Keratinocyte (primary cell): ENCODE results near the gene BCL6B. TPM values are rescaled to one million over a fixed set of nuclear protein-coding genes. Genes with fewer than 3 reads are reported as not detected.
A peak's percentile ranks its signal among the peaks of the same experiment; 100 is the strongest.
"Not testable (repeated sequence)": the region's sequence is repeated elsewhere in the genome, so short reads cannot be mapped to it uniquely, and the experiment has no call there.

Source experiments
- DNase-seq: peaks from one replicate; pipeline ENCODE4 v3.0.0-alpha.2; 2011; ENCODE audit warnings: low read depth, missing footprints, low spot score
- FAIRE-seq: peaks from 2 replicates; lab custom pipeline; 2011; peaks lifted over from hg19 to GRCh38; lab: Jason Lieb, UNC
- H2AFZ ChIP-seq: 2 replicates; pipeline ENCODE4 v1.6.0; 2012; ENCODE audit warnings: low read length, control low read depth, inconsistent platforms; ENCODE audit not compliant: control insufficient read depth
- H3K27ac ChIP-seq: 2 replicates; pipeline ENCODE4 v1.5.1; 2011; ENCODE audit warnings: low read length; ENCODE audit not compliant: control insufficient read depth, insufficient read depth
- H3K27me3 ChIP-seq: 3 replicates; pipeline ENCODE4 v1.6.0; 2011; ENCODE audit warnings: low read length; ENCODE audit not compliant: control insufficient read depth, insufficient read depth; ENCODE audit errors: extremely low read depth
- H3K36me3 ChIP-seq, 2 experiments: 2 replicates in 1 of 2; 3 replicates in 1 of 2; pipeline ENCODE4 v1.5.1; 2011; ENCODE audit warnings: low read length in 2 of 2, mild to moderate bottlenecking in 1 of 2; ENCODE audit not compliant: control insufficient read depth in 2 of 2, insufficient read depth in 2 of 2; ENCODE audit errors: extremely low read depth in 1 of 2
- H3K4me1 ChIP-seq: 3 replicates; pipeline ENCODE4 v1.5.1; 2011; ENCODE audit warnings: low read length; ENCODE audit not compliant: control insufficient read depth, insufficient read depth; ENCODE audit errors: extremely low read depth
- H3K4me2 ChIP-seq: 3 replicates; pipeline ENCODE4 v1.6.0; 2011; ENCODE audit warnings: low read depth, low read length; ENCODE audit not compliant: control insufficient read depth, insufficient read depth; ENCODE audit errors: extremely low read depth
- H3K4me3 ChIP-seq, 3 experiments: fragments of 200-600 bp in 1 of 3; sonication (generic) in 1 of 3; 2 replicates in 2 of 3; 3 replicates in 1 of 3; pipeline ENCODE4 v1.5.1; 2011 to 2016; ENCODE audit warnings: low read length in 3 of 3, mild to moderate bottlenecking in 3 of 3, control low read depth in 2 of 3, inconsistent platforms in 1 of 3, low read depth in 1 of 3, mixed read lengths in 1 of 3, mixed run types in 1 of 3, moderate library complexity in 1 of 3; ENCODE audit not compliant: control insufficient read depth in 2 of 3, insufficient read depth in 2 of 3; ENCODE audit errors: extremely low read depth in 1 of 3
- H3K79me2 ChIP-seq: 2 replicates; pipeline ENCODE4 v1.6.0; 2012; ENCODE audit warnings: low read length; ENCODE audit not compliant: control insufficient read depth, insufficient read depth
- H3K9ac ChIP-seq: 3 replicates; pipeline ENCODE4 v1.6.0; 2011; ENCODE audit warnings: low read length; ENCODE audit not compliant: control insufficient read depth, insufficient read depth; ENCODE audit errors: extremely low read depth
- H3K9me1 ChIP-seq: 3 replicates; pipeline ENCODE4 v1.6.0; 2011; ENCODE audit warnings: low read length; ENCODE audit not compliant: control insufficient read depth, insufficient read depth; ENCODE audit errors: extremely low read depth
- H3K9me3 ChIP-seq: 2 replicates; pipeline ENCODE4 v1.5.1; 2012; ENCODE audit warnings: low read depth, low read length; ENCODE audit not compliant: control insufficient read depth
- H4K20me1 ChIP-seq: 3 replicates; pipeline ENCODE4 v1.6.0; 2011; ENCODE audit warnings: low read length; ENCODE audit not compliant: control insufficient read depth, insufficient read depth; ENCODE audit errors: extremely low read depth
- EZH2 ChIP-seq: IDR thresholded peaks from one replicate; pipeline ENCODE4 v1.6.1; 2012; ENCODE audit warnings: inconsistent platforms, mild to moderate bottlenecking, low read length, moderate library complexity
- dilution Hi-C: fragments of 300-500 bp; cut with MboI; formaldehyde crosslinking; loops from one replicate; pipeline ENCODE4 v1.7.0; 2020; ENCODE audit warnings: low sequenced_read_pairs; ENCODE audit not compliant: extremely low pct_ligation_motif_present
- polyA plus RNA-seq, 5 experiments: library from polyadenylated mRNA; depleted of rRNA in 3 of 5; stranded (reverse) in 3 of 5; stranded (forward) in 1 of 5; unstranded in 1 of 5; fragments of >200 nt; gene quantifications; 1 replicate in 1 of 5; 2 replicates in 3 of 5; 3 replicates in 1 of 5; pipeline versions ENCODE4 v1.2.1 to v1.2.3, GENCODE V29; 2011 to 2012; ENCODE audit warnings: missing spikeins in 2 of 5, low read depth in 1 of 5, low replicate concordance in 1 of 5
- TF ChIP-seq, protein P1 (sequence below), 3 experiments: IDR thresholded peaks in 1 of 3; conservative IDR thresholded peaks in 1 of 3; optimal IDR thresholded peaks in 1 of 3; 2 replicates in 2 of 3; 3 replicates in 1 of 3; pipeline versions ENCODE3 to v1.5.1; 2011; ENCODE audit warnings: low read length in 3 of 3, mild to moderate bottlenecking in 3 of 3, moderate library complexity in 2 of 3, control low read depth in 1 of 3, inconsistent platforms in 1 of 3; ENCODE audit not compliant: insufficient read depth in 2 of 3; ENCODE audit errors: extremely low read depth in 1 of 3

The BCL6B gene
- polyA plus RNA-seq, 1 donor (not counting 4 experiments of a cell fraction or from before 2014, with no cell fraction given) = not detected

DNA sequence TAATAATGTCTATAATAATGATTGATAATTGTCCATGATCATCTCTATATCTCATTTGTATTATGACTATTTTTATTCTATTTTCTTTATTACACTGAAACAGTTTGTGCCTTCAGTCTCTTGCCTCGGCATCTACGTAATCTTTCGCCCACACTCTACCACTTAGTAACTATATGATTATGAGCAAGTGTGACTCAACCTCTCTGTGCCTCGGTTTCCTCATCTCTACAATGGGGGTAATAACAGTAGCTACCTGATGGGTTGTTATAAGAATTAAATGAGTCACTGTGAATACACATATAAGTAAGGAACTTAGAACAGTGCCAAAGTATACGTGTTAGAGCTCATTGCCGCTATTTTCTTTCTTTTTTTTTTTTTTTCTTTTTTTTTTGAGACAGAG, 24.7 kb downstream of the BCL6B start:
- Histone ChIP-seq H3K9ac (peak overlapping the region; percentile 62), H3K4me1 (peaks cover 29% of the 10 kb centered on the region), H3K4me3 (no peak overlapping the region), H3K36me3 (no peaks in the 10 kb centered on the region), H3K9me3 (no peaks in the 10 kb centered on the region), H3K27ac (no peak overlapping the region), H3K27me3 (peaks cover 15% of the 10 kb centered on the region), H3K4me2 (peak overlapping the region; percentile 99), H3K79me2 (no peaks in the 10 kb centered on the region), H2AFZ (no peak overlapping the region), H4K20me1 (no peaks in the 10 kb centered on the region), H3K9me1 (no peaks in the 10 kb centered on the region)
- dilution Hi-C loops = no loop called here
- FAIRE-seq = no peak
- no peak for DNase-seq
- TF ChIP-seq, protein P1, sequence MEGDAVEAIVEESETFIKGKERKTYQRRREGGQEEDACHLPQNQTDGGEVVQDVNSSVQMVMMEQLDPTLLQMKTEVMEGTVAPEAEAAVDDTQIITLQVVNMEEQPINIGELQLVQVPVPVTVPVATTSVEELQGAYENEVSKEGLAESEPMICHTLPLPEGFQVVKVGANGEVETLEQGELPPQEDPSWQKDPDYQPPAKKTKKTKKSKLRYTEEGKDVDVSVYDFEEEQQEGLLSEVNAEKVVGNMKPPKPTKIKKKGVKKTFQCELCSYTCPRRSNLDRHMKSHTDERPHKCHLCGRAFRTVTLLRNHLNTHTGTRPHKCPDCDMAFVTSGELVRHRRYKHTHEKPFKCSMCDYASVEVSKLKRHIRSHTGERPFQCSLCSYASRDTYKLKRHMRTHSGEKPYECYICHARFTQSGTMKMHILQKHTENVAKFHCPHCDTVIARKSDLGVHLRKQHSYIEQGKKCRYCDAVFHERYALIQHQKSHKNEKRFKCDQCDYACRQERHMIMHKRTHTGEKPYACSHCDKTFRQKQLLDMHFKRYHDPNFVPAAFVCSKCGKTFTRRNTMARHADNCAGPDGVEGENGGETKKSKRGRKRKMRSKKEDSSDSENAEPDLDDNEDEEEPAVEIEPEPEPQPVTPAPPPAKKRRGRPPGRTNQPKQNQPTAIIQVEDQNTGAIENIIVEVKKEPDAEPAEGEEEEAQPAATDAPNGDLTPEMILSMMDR (optimal IDR thresholded peaks at IDR 0.05 in 1 of 3, IDR thresholded peaks at IDR 0.05 in 1 of 3, conservative IDR thresholded peaks at IDR 0.05 in 1 of 3; ENCODE audit: extremely low read depth in 1 of 3, insufficient read depth in 2 of 3, low read length in 3 of 3) = no peak
- TF ChIP-seq EZH2 = no peak

- dilution Hi-C loops = no loop called here
- Histone ChIP-seq H3K36me3 (no peaks in the 10 kb centered on the region), H3K9ac (no peak overlapping the region), H3K27me3 (peaks cover 1% of the 10 kb centered on the region), H3K9me1 (no peaks in the 10 kb centered on the region), H3K9me3 (no peaks in the 10 kb centered on the region), H3K4me2 (no peak overlapping the region), H2AFZ (no peak overlapping the region), H3K4me3 (no peak overlapping the region), H4K20me1 (no peaks in the 10 kb centered on the region), H3K27ac (no peak overlapping the region), H3K4me1 (peaks cover 21% of the 10 kb centered on the region), H3K79me2 (no peaks in the 10 kb centered on the region)
- DNase-seq = no peak
- TF ChIP-seq EZH2 = no peak
- FAIRE-seq = no peak
These were observed 26.1 kb downstream of the BCL6B start for GRCh38 chr17:7048968-7049367.

DNA sequence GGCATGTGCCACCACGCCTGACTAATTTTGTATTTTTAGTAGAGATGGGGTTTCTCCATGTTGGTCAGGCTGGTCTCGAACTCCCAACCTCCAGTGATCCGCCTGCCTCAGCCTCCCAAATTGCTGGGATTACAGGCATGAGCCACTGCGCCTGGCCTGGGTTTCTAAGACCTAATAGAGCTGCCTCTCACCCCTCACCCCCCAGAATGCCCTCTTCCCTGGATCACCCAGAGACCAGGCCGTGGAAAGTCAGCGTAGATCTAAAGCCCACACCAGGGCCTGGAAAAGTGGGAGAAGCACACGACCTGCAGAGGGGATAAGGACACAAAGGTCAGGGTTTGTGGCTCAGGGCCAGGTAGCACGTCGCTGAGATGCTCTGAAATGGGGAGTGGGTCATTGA, 27.7 kb downstream of the BCL6B start:
- DNase-seq, dilution Hi-C loops, H3K9me1 ChIP-seq, H3K36me3 ChIP-seq, H3K9ac ChIP-seq, H3K9me3 ChIP-seq, H3K4me3 ChIP-seq, H3K27ac ChIP-seq, H3K4me2 ChIP-seq, H3K79me2 ChIP-seq, H4K20me1 ChIP-seq, H3K27me3 ChIP-seq, H2AFZ ChIP-seq, FAIRE-seq: not testable (repeated sequence)
- H3K4me1 ChIP-seq = peaks cover 18% of the 10 kb centered on the region
